ENCODE measurements around the gene GAP43.

DNA sequence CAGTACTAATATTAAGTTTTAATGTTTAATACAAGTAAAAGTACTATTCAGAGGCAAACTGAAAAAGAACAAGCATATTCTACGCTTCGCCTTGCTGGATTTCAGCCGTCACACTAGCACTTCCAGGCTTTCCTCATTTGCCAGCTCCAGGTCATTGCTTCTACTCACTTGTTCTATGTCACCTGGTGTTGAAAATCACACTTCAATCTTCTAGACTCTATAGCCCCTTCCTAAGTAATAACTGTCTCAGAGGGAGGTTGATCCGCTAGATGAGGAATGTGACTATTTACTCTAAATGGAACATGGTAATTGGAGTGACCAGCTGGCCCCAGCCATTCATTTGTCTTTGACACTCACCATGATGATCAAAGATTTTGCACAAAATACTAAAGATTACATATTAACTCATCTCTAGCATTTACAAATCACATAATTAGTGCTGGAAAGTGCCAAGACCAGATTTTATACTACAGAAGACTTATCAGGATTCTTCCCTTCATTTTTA, 92.0 kb downstream of the GAP43 start:
- no peak for TF ChIP-seq EZH2phosphoT487 (IDR thresholded peaks at IDR 0.05; ENCODE audit: low read depth)
- TF ChIP-seq, protein P1, sequence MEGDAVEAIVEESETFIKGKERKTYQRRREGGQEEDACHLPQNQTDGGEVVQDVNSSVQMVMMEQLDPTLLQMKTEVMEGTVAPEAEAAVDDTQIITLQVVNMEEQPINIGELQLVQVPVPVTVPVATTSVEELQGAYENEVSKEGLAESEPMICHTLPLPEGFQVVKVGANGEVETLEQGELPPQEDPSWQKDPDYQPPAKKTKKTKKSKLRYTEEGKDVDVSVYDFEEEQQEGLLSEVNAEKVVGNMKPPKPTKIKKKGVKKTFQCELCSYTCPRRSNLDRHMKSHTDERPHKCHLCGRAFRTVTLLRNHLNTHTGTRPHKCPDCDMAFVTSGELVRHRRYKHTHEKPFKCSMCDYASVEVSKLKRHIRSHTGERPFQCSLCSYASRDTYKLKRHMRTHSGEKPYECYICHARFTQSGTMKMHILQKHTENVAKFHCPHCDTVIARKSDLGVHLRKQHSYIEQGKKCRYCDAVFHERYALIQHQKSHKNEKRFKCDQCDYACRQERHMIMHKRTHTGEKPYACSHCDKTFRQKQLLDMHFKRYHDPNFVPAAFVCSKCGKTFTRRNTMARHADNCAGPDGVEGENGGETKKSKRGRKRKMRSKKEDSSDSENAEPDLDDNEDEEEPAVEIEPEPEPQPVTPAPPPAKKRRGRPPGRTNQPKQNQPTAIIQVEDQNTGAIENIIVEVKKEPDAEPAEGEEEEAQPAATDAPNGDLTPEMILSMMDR (IDR thresholded peaks at IDR 0.05; ENCODE audit: low read depth, low read length) = no peak

Measured in OCI-LY3 (cell line).